HCT116 (cell line): ENCODE measurements around the gene OSGEPL1. TPM values are rescaled to one million over a fixed set of nuclear protein-coding genes. Genes with fewer than 3 reads are reported as not detected.
A peak's percentile ranks its signal among the peaks of the same experiment; 100 is the strongest.

Source experiments
- ATAC-seq: fragments of 200-7000 bp; cut with Tn5 transposase; 2 replicates; pipeline ENCODE4 v1.9.1; 2020; ENCODE audit warnings: mild to moderate bottlenecking, moderate library complexity
- BruUV-seq: library from RNA; stranded (reverse); fragments of 400-500 nt; replicated peaks from 2 replicates; lab custom pipeline; 2021; lab: Mats Ljungman, UMichigan
- CTCF ChIA-PET: fragments of 300-600 bp; sonication (Branson Sonifier 250); formaldehyde crosslinking; loops from one replicate; lab custom pipeline; 2021; ENCODE audit warnings: antibody characterized with exemption; lab: Charles Lee
- POLR2A ChIA-PET: fragments of 300-600, 350-600 bp; sonication (Branson Sonifier 250); formaldehyde crosslinking; loops from one replicate; lab custom pipeline; 2021; ENCODE audit warnings: antibody characterized with exemption; lab: Charles Lee
- RAD21 ChIA-PET, 2 experiments: fragments of 300-600 bp; sonication (Branson Sonifier 250); formaldehyde crosslinking; loops; one replicate each; lab custom pipeline; 2023; ENCODE audit warnings: low total read pairs in 2 of 2; ENCODE audit not compliant: uncharacterized antibody in 2 of 2, unreplicated experiment in 2 of 2, low non-redundant PET in 1 of 2; lab: Charles Lee
- DNase-seq: peaks from one replicate; pipeline ENCODE4 v3.0.0-alpha.2; 2010; ENCODE audit warnings: low read depth, low spot score
- H2AFZ ChIP-seq: fragments of 200-600 bp; shearing (Covaris generic), sonication (generic); 2 replicates; pipeline ENCODE4 v1.6.1; 2017; ENCODE audit warnings: low read depth, mixed run types, mixed read lengths, antibody characterized with exemption, low read length; ENCODE audit not compliant: poor library complexity, severe bottlenecking
- H3K27ac ChIP-seq: 2 replicates; pipeline ENCODE4 v1.5.1; 2012; ENCODE audit warnings: low read depth, low read length
- H3K27me3 ChIP-seq: fragments of 200-600 bp; sonication (generic); 2 replicates; pipeline ENCODE4 v1.6.1; 2016; ENCODE audit warnings: mixed run types, low read length, mixed read lengths; ENCODE audit not compliant: insufficient read depth
- H3K36me3 ChIP-seq, 2 experiments: fragments of 200-500 bp in 1 of 2; fragments of 200-600 bp in 1 of 2; sonication (Bioruptor generic) in 1 of 2; sonication (generic) in 1 of 2; 2 replicates each; pipeline versions ENCODE4 v1.5.1 to v1.6.1; 2014 to 2016; ENCODE audit warnings: low read length in 2 of 2, inconsistent platforms in 1 of 2, mixed read lengths in 1 of 2, mixed run types in 1 of 2; ENCODE audit not compliant: insufficient read depth in 2 of 2, control insufficient read depth in 1 of 2
- H3K4me1 ChIP-seq, 2 experiments: fragments of 200-600 bp in 1 of 2; sonication (generic) in 1 of 2; 2 replicates each; pipeline versions ENCODE4 v1.5.1 to v1.6.1; 2012 to 2017; ENCODE audit warnings: low read length in 2 of 2, inconsistent platforms in 1 of 2, mild to moderate bottlenecking in 1 of 2, mixed read lengths in 1 of 2, mixed run types in 1 of 2, moderate library complexity in 1 of 2; ENCODE audit not compliant: insufficient read depth in 2 of 2, control insufficient read depth in 1 of 2
- H3K4me2 ChIP-seq: fragments of 200-600 bp; sonication (generic); 2 replicates; pipeline ENCODE4 v1.6.1; 2017; ENCODE audit warnings: mixed run types, low read length, mixed read lengths
- H3K4me3 ChIP-seq, 2 experiments: fragments of 200-600 bp in 1 of 2; sonication (generic) in 1 of 2; replicated peaks in 1 of 2; 2 replicates each; pipeline ENCODE4 v1.5.1; 2011 to 2016; ENCODE audit warnings: low read length in 2 of 2, control low read depth in 1 of 2, low read depth in 1 of 2, mild to moderate bottlenecking in 1 of 2, mixed read lengths in 1 of 2, mixed run types in 1 of 2
- H3K79me2 ChIP-seq: fragments of 200-600 bp; sonication (generic); 2 replicates; pipeline ENCODE4 v1.6.1; 2017; ENCODE audit warnings: mild to moderate bottlenecking, mixed run types, low read length, moderate library complexity, mixed read lengths; ENCODE audit not compliant: insufficient read depth
- H3K9ac ChIP-seq: fragments of 200-600 bp; sonication (generic); 2 replicates; pipeline ENCODE4 v1.6.1; 2016; ENCODE audit warnings: low read length, mixed read lengths
- H3K9me2 ChIP-seq: fragments of 200-600 bp; sonication (generic), shearing (Covaris generic); 2 replicates; pipeline ENCODE4 v1.6.1; 2017; ENCODE audit warnings: mixed run types, mild to moderate bottlenecking, moderate library complexity; ENCODE audit not compliant: insufficient read depth
- H3K9me3 ChIP-seq, 2 experiments: fragments of 200-500 bp in 1 of 2; fragments of 200-600 bp in 1 of 2; sonication (Bioruptor generic) in 1 of 2; sonication (generic) in 1 of 2; 2 replicates each; pipeline ENCODE4 v1.6.1; 2014 to 2017; ENCODE audit warnings: low read length in 2 of 2, mixed read lengths in 2 of 2, inconsistent platforms in 1 of 2, low read depth in 1 of 2, mild to moderate bottlenecking in 1 of 2, mixed run types in 1 of 2, moderate library complexity in 1 of 2; ENCODE audit not compliant: control insufficient read depth in 1 of 2, insufficient read depth in 1 of 2
- H4K20me1 ChIP-seq: fragments of 200-600 bp; sonication (generic), shearing (Covaris generic); 2 replicates; pipeline ENCODE4 v1.6.1; 2017; ENCODE audit warnings: mixed run types, mild to moderate bottlenecking, moderate library complexity; ENCODE audit not compliant: insufficient read depth
- CBX3 ChIP-seq: IDR thresholded peaks from 2 replicates; pipeline ENCODE4 v1.6.1; 2012; ENCODE audit warnings: low read depth
- CEBPB ChIP-seq: IDR thresholded peaks from 2 replicates; pipeline ENCODE4 v1.6.1; 2012; ENCODE audit warnings: low read depth
- EGR1 ChIP-seq: IDR thresholded peaks from 2 replicates; pipeline ENCODE4 v1.6.1; 2012; ENCODE audit warnings: low read depth
- ELF1 ChIP-seq: IDR thresholded peaks from 2 replicates; pipeline ENCODE4 v1.6.1; 2012; ENCODE audit warnings: low read depth, borderline replicate concordance
- EZH2 ChIP-seq: fragments of 200-600 bp; sonication (generic); IDR thresholded peaks from 2 replicates; pipeline ENCODE4 v1.6.1; 2017; ENCODE audit warnings: antibody characterized with exemption, mixed run types
- EZH2phosphoT487 ChIP-seq: fragments of 200-600 bp; IDR thresholded peaks from 2 replicates; pipeline ENCODE4 v1.6.1; 2018; ENCODE audit warnings: antibody characterized with exemption, borderline replicate concordance
- FOSL1 ChIP-seq: IDR thresholded peaks from 2 replicates; pipeline ENCODE4 v1.6.1; 2012; ENCODE audit warnings: low read depth
- MAX ChIP-seq: IDR thresholded peaks from 2 replicates; pipeline ENCODE4 v1.6.1; 2012
- POLR2A ChIP-seq: IDR thresholded peaks from 2 replicates; pipeline ENCODE4 v1.7.0; 2011; ENCODE audit warnings: borderline replicate concordance; ENCODE audit not compliant: insufficient read depth, insufficient read length; ENCODE audit errors: extremely low read depth
- POLR2AphosphoS5 ChIP-seq: IDR thresholded peaks from 2 replicates; pipeline ENCODE4 v1.6.1; 2011; ENCODE audit warnings: mild to moderate bottlenecking, low read depth, low read length, moderate library complexity
- RAD21 ChIP-seq: IDR thresholded peaks from 2 replicates; pipeline ENCODE4 v1.6.1; 2012; ENCODE audit warnings: low read depth, mild to moderate bottlenecking
- REST ChIP-seq: IDR thresholded peaks from 2 replicates; pipeline ENCODE4 v1.6.1; 2012; ENCODE audit warnings: low read depth
- SP1 ChIP-seq: IDR thresholded peaks from 2 replicates; pipeline ENCODE4 v1.6.1; 2012; ENCODE audit warnings: low read depth
- SRF ChIP-seq: IDR thresholded peaks from 2 replicates; pipeline ENCODE4 v1.6.1; 2012; ENCODE audit warnings: low read depth
- ZBTB33 ChIP-seq: IDR thresholded peaks from 2 replicates; pipeline ENCODE4 v1.6.1; 2011; ENCODE audit warnings: mild to moderate bottlenecking, low read length, moderate library complexity; ENCODE audit not compliant: insufficient replicate concordance; ENCODE audit errors: extremely low read depth
- ZFX ChIP-seq: fragments of 450-650 bp; IDR thresholded peaks from 2 replicates; pipeline ENCODE4 v1.6.1; 2017
- intact Hi-C: fragments of 100-400 bp; cut with micrococcal nuclease; formaldehyde crosslinking; loops from 2 replicates; pipeline ENCODE4 v1.10.0; 2022
- total RNA-seq: library from RNA; stranded (reverse); gene quantifications from one replicate; pipeline ENCODE4 v1.2.1, GENCODE V29; 2021; ENCODE audit not compliant: unreplicated experiment
- TF ChIP-seq, protein P1 (sequence below): IDR thresholded peaks from 2 replicates; pipeline ENCODE4 v1.6.1; 2012
- TF ChIP-seq, protein P2 (sequence below), 3 experiments: fragments of 200-600 bp in 1 of 3; sonication (generic) in 1 of 3; IDR thresholded peaks in 2 of 3; conservative IDR thresholded peaks in 1 of 3; 2 replicates each; pipeline ENCODE4 v1.5.1; 2012 to 2017; ENCODE audit warnings: low read depth in 2 of 3, low read length in 2 of 3, antibody characterized with exemption in 1 of 3, borderline replicate concordance in 1 of 3, control low read depth in 1 of 3, mild to moderate bottlenecking in 1 of 3, mixed read lengths in 1 of 3, mixed run types in 1 of 3, moderate library complexity in 1 of 3; ENCODE audit not compliant: insufficient read depth in 1 of 3

OSGEPL1 gene
- total RNA-seq, 1 experiment from 2014 or later: 11.2 TPM

- Histone ChIP-seq H3K4me1 (peaks cover 5 to 16% of the 10 kb centered on the region in 2 experiments; a peak in 3 of 4 replicates), H2AFZ (peak within 1 kb of the TSS; percentile 58), H3K9ac (peak within 1 kb of the TSS; percentile 94), H3K36me3 (peaks cover 10% of the 10 kb centered on the region in 2 experiments; a peak in 3 of 4 replicates), H3K9me3 (no peaks in the 10 kb centered on the region), H3K4me3 (peak within 1 kb of the TSS; percentile 81 to 91), H3K4me2 (peak within 1 kb of the TSS; percentile 93), H3K9me2 (0 out of 2 replicates have a peak, but pooled peaks cover 2% of the 10 kb centered on the region), H3K27ac (peak within 1 kb of the TSS; percentile 80), H3K27me3 (no peaks in the 10 kb centered on the region), H4K20me1 (no peaks in the 10 kb centered on the region), H3K79me2 (peaks cover 95% of the 10 kb centered on the region)
- POLR2A ChIA-PET: interaction anchor here (0.9 to 1.9 kb wide), 3 partner anchors 10 to 22 kb away, joined by 3 to 7 read pairs (median 3); partner anchors contain the start of gene OSGEPL1
- DNase-seq: peak; percentile 91
- intact Hi-C loops: loop anchor here (1.0 kb wide), 1 partner anchor 22 kb away; the partner anchor contains the start of gene OSGEPL1
- BruUV-seq: TSS peak; percentile 76
- CTCF ChIA-PET: no interaction called here
- RAD21 ChIA-PET: no interaction called here
- peak; percentile 95 for ATAC-seq
- TF ChIP-seq POLR2AphosphoS5: peak; percentile 97
- TF ChIP-seq MAX: peak; percentile 90
- peak; percentile 90 for TF ChIP-seq ZFX
- TF ChIP-seq, protein P1, sequence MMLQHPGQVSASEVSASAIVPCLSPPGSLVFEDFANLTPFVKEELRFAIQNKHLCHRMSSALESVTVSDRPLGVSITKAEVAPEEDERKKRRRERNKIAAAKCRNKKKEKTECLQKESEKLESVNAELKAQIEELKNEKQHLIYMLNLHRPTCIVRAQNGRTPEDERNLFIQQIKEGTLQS: no peak
- peak; percentile 91 for TF ChIP-seq SP1
- no peak for TF ChIP-seq EZH2phosphoT487
- peak; percentile 50 for TF ChIP-seq ZBTB33
- no peak for TF ChIP-seq REST
- TF ChIP-seq CEBPB: no peak
- peak; percentile 48; the same call in 1 of the 2 replicates for TF ChIP-seq ELF1
- TF ChIP-seq, protein P2, sequence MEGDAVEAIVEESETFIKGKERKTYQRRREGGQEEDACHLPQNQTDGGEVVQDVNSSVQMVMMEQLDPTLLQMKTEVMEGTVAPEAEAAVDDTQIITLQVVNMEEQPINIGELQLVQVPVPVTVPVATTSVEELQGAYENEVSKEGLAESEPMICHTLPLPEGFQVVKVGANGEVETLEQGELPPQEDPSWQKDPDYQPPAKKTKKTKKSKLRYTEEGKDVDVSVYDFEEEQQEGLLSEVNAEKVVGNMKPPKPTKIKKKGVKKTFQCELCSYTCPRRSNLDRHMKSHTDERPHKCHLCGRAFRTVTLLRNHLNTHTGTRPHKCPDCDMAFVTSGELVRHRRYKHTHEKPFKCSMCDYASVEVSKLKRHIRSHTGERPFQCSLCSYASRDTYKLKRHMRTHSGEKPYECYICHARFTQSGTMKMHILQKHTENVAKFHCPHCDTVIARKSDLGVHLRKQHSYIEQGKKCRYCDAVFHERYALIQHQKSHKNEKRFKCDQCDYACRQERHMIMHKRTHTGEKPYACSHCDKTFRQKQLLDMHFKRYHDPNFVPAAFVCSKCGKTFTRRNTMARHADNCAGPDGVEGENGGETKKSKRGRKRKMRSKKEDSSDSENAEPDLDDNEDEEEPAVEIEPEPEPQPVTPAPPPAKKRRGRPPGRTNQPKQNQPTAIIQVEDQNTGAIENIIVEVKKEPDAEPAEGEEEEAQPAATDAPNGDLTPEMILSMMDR (IDR thresholded peaks at IDR 0.05 in 2 of 3, conservative IDR thresholded peaks at IDR 0.05 in 1 of 3; ENCODE audit: borderline replicate concordance in 1 of 3, insufficient read depth in 1 of 3, low read depth in 2 of 3, low read length in 2 of 3): no peak
- peak; percentile 75 for TF ChIP-seq POLR2A
- TF ChIP-seq RAD21: no peak
- no peak for TF ChIP-seq EZH2
- TF ChIP-seq SRF: no peak
- TF ChIP-seq CBX3: 0 out of 2 replicates have a peak, but pooled peaks have one; percentile 54
- TF ChIP-seq FOSL1: no peak
- TF ChIP-seq EGR1: no peak
Observed at GRCh38 chr2:189783927-189784867, 21.6 kb upstream of the OSGEPL1 start, which contains the start of the genes ORMDL1 and PMS1. Gene ORMDL1, minus strand, starts transcription at chr2:189784339. Its CDS starts 1,744 bp downstream, at chr2:189782595. Gene PMS1, plus strand, starts transcription at chr2:189784450. Its CDS starts 7,360 bp downstream, at chr2:189791810.
